ENCODE measurements around the gene COL6A2.

The COL6A2 gene

GRCh38 chr21:46128933-46129571 is 31.1 kb downstream of the COL6A2 start:
- no peak for DNase-seq (ENCODE audit: low spot score)
- in situ Hi-C loops (cut with MboI; ENCODE audit: low sequenced_read_pairs, unreplicated experiment), result no loop called here
- TF ChIP-seq, protein P1, sequence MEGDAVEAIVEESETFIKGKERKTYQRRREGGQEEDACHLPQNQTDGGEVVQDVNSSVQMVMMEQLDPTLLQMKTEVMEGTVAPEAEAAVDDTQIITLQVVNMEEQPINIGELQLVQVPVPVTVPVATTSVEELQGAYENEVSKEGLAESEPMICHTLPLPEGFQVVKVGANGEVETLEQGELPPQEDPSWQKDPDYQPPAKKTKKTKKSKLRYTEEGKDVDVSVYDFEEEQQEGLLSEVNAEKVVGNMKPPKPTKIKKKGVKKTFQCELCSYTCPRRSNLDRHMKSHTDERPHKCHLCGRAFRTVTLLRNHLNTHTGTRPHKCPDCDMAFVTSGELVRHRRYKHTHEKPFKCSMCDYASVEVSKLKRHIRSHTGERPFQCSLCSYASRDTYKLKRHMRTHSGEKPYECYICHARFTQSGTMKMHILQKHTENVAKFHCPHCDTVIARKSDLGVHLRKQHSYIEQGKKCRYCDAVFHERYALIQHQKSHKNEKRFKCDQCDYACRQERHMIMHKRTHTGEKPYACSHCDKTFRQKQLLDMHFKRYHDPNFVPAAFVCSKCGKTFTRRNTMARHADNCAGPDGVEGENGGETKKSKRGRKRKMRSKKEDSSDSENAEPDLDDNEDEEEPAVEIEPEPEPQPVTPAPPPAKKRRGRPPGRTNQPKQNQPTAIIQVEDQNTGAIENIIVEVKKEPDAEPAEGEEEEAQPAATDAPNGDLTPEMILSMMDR (IDR thresholded peaks at IDR 0.05; ENCODE audit: borderline replicate concordance, control extremely low read depth, extremely low read depth, insufficient read depth, missing control alignments), result no peak

- TF ChIP-seq, protein P1 (IDR thresholded peaks at IDR 0.05; ENCODE audit: borderline replicate concordance, control extremely low read depth, extremely low read depth, insufficient read depth, missing control alignments), result no peak
Measured at GRCh38 chr21:46129846-46130651, 32.1 kb downstream of the COL6A2 start.

GRCh38 chr21:46130831-46131587 is 33.1 kb downstream of the COL6A2 start:
- in situ Hi-C loops (cut with MboI; ENCODE audit: low sequenced_read_pairs, unreplicated experiment), result no loop called here
- TF ChIP-seq, protein P1 (IDR thresholded peaks at IDR 0.05; ENCODE audit: borderline replicate concordance, control extremely low read depth, extremely low read depth, insufficient read depth, missing control alignments), result no peak
- no peak for DNase-seq (ENCODE audit: low spot score)

More at GRCh38 chr21:46129846-46130651, 32.1 kb downstream of the COL6A2 start:
- in situ Hi-C loops (cut with MboI; ENCODE audit: low sequenced_read_pairs, unreplicated experiment), result no loop called here
- DNase-seq (ENCODE audit: low spot score), result no peak

GRCh38 chr21:46131588-46131837 is 33.6 kb downstream of the COL6A2 start:
- DNase-seq (ENCODE audit: low spot score), result no peak
- in situ Hi-C loops (cut with MboI; ENCODE audit: low sequenced_read_pairs, unreplicated experiment), result no loop called here
- TF ChIP-seq, protein P1 (IDR thresholded peaks at IDR 0.05; ENCODE audit: borderline replicate concordance, control extremely low read depth, extremely low read depth, insufficient read depth, missing control alignments), result no peak

DNA sequence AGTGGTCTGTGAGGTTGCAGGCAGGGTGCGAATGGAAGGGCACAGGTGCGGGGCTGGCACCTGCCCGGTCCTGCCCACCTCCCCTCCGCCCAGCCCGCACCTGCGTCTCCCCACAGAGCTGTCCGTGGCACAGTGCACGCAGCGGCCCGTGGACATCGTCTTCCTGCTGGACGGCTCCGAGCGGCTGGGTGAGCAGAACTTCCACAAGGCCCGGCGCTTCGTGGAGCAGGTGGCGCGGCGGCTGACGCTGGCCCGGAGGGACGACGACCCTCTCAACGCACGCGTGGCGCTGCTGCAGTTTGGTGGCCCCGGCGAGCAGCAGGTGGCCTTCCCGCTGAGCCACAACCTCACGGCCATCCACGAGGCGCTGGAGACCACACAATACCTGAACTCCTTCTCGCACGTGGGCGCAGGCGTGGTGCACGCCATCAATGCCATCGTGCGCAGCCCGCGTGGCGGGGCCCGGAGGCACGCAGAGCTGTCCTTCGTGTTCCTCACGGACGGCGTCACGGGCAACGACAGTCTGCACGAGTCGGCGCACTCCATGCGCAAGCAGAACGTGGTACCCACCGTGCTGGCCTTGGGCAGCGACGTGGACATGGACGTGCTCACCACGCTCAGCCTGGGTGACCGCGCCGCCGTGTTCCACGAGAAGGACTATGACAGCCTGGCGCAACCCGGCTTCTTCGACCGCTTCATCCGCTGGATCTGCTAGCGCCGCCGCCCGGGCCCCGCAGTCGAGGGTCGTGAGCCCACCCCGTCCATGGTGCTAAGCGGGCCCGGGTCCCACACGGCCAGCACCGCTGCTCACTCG is 34.1 kb downstream of the COL6A2 start:
- in situ Hi-C loops (cut with MboI; ENCODE audit: low sequenced_read_pairs, unreplicated experiment), result no loop called here
- DNase-seq (ENCODE audit: low spot score), result no peak
- TF ChIP-seq, protein P1 (IDR thresholded peaks at IDR 0.05; ENCODE audit: borderline replicate concordance, control extremely low read depth, extremely low read depth, insufficient read depth, missing control alignments), result no peak
